Ureter (tissue), 1 donor: ENCODE results near the gene FLT4. TPM values are rescaled to one million over a fixed set of nuclear protein-coding genes. Genes with fewer than 3 reads are reported as not detected.
"Not testable (repeated sequence)": the region's sequence is repeated elsewhere in the genome, so short reads cannot be mapped to it uniquely, and the experiment has no call there.

ENCODE experiments used
- DNase-seq: peaks from one replicate; pipeline ENCODE4 v3.0.0-alpha.2; 2020; ENCODE audit warnings: low spot score
- total RNA-seq: library from RNA; stranded (reverse); gene quantifications from one replicate; pipeline ENCODE4 v1.2.4, GENCODE V29; 2023
- donor health status: DM: yes; HTN: yes; CAD: no.

Gene FLT4
- total RNA-seq, 1 donor from 2014 or later = 12.1 TPM

- no peak for DNase-seq
Measured at GRCh38 chr5:180670157-180670556, 20.8 kb upstream of the FLT4 start.

- peak; percentile 36 for DNase-seq
Measured at GRCh38 chr5:180669661-180670060, 20.3 kb upstream of the FLT4 start.

GRCh38 chr5:180668835-180669596 is 19.6 kb upstream of the FLT4 start:
- no peak for DNase-seq

GRCh38 chr5:180666812-180667211 is 17.4 kb upstream of the FLT4 start:
- DNase-seq = no peak

GRCh38 chr5:180665682-180666404 is 16.4 kb upstream of the FLT4 start:
- no peak for DNase-seq

- DNase-seq = no peak
Measured at GRCh38 chr5:180658774-180659564, 9.6 kb upstream of the FLT4 start.

GRCh38 chr5:180655243-180655642 is 5.8 kb upstream of the FLT4 start:
- not testable (repeated sequence) for DNase-seq

- no peak for DNase-seq
Measured at GRCh38 chr5:180652771-180653170, 3.4 kb upstream of the FLT4 start.

- no peak for DNase-seq
Measured at GRCh38 chr5:180652346-180652745, 2.9 kb upstream of the FLT4 start.

- DNase-seq = no peak
Measured at GRCh38 chr5:180648658-180649296, 623 bp downstream of the FLT4 start.

GRCh38 chr5:180647941-180648500 is 1.4 kb downstream of the FLT4 start:
- no peak for DNase-seq

- no peak for DNase-seq
Measured at GRCh38 chr5:180647465-180647864, 1.9 kb downstream of the FLT4 start.

- DNase-seq = no peak
Measured at GRCh38 chr5:180646963-180647305, 2.5 kb downstream of the FLT4 start.

- no peak for DNase-seq
Measured at GRCh38 chr5:180646289-180646962, 3.0 kb downstream of the FLT4 start.

GRCh38 chr5:180645274-180646204 is 3.9 kb downstream of the FLT4 start:
- no peak for DNase-seq

GRCh38 chr5:180644825-180645273 is 4.6 kb downstream of the FLT4 start:
- no peak for DNase-seq

GRCh38 chr5:180644129-180644824 is 5.1 kb downstream of the FLT4 start:
- DNase-seq = no peak

GRCh38 chr5:180643191-180643851 is 6.1 kb downstream of the FLT4 start:
- no peak for DNase-seq

GRCh38 chr5:180642779-180643178 is 6.6 kb downstream of the FLT4 start:
- no peak for DNase-seq
